Limb (tissue), 2 donors: ENCODE measurements around the gene HCN4.

Experiments
- DNase-seq, 2 donors: peaks; one replicate each; pipeline ENCODE4 v3.0.0-alpha.2; 2016; ENCODE audit errors: extremely low spot score in 2 of 2

HCN4 gene

GRCh38 chr15:73298522-73299245 lies 70.1 kb downstream of the HCN4 start:
- DNase-seq: no peak

GRCh38 chr15:73296609-73297353 lies 72.0 kb downstream of the HCN4 start:
- DNase-seq: no peak

GRCh38 chr15:73295630-73296286 lies 73.0 kb downstream of the HCN4 start:
- DNase-seq: no peak

GRCh38 chr15:73293773-73294172 lies 75.0 kb downstream of the HCN4 start:
- no peak for DNase-seq

- DNase-seq: no peak
Measured at GRCh38 chr15:73291441-73291840, 77.3 kb downstream of the HCN4 start.

GRCh38 chr15:73287019-73287418 lies 81.7 kb downstream of the HCN4 start:
- DNase-seq: no peak

- DNase-seq: no peak
Measured at GRCh38 chr15:73286311-73286710, 82.4 kb downstream of the HCN4 start.

- DNase-seq: peak in 1 of 2 donors; percentile 50
Measured at GRCh38 chr15:73284090-73284716, 84.6 kb downstream of the HCN4 start.

- no peak for DNase-seq
Measured at GRCh38 chr15:73283366-73283962, 85.3 kb downstream of the HCN4 start.

- no peak for DNase-seq
Measured at GRCh38 chr15:73282567-73283365, 86.0 kb downstream of the HCN4 start.

GRCh38 chr15:73275862-73276261 lies 92.9 kb downstream of the HCN4 start:
- no peak for DNase-seq

- peak; percentile 61 to 62 for DNase-seq
Measured at GRCh38 chr15:73273181-73274002, 95.4 kb downstream of the HCN4 start.

- no peak for DNase-seq
Measured at GRCh38 chr15:73270366-73271097, 98.2 kb downstream of the HCN4 start.
